Activated CD4-positive, alpha-beta T cell treated with anti-CD3 and anti-CD28 coated beads, Interleukin-2, amount 50 U/mL, for 48 hours (primary cell): ENCODE data around the gene FAM20B.

ENCODE experiments used
- DNase-seq, 2 experiments: peaks; one replicate each; pipeline ENCODE4 v3.0.0-alpha.2; 2020

The FAM20B gene

GRCh38 chr1:179095924-179096323 lies 70.2 kb downstream of the FAM20B start:
- DNase-seq, result no peak

- no peak for DNase-seq
Observed at GRCh38 chr1:179099891-179100290, 74.2 kb downstream of the FAM20B start.

- no peak for DNase-seq
Observed at GRCh38 chr1:179101566-179101965, 75.9 kb downstream of the FAM20B start.

- DNase-seq, result no peak
Observed at GRCh38 chr1:179103999-179104398, 78.3 kb downstream of the FAM20B start.

- no peak for DNase-seq
Observed at GRCh38 chr1:179104611-179105250, 79.0 kb downstream of the FAM20B start.

- no peak for DNase-seq
Observed at GRCh38 chr1:179105393-179105792, 79.7 kb downstream of the FAM20B start.

- no peak for DNase-seq
Observed at GRCh38 chr1:179107706-179108629, 82.3 kb downstream of the FAM20B start.

GRCh38 chr1:179108644-179109043 lies 83.0 kb downstream of the FAM20B start:
- no peak for DNase-seq

- DNase-seq, result no peak
Observed at GRCh38 chr1:179115181-179115580, 89.5 kb downstream of the FAM20B start.

- DNase-seq, result no peak
Observed at GRCh38 chr1:179119513-179119912, 93.8 kb downstream of the FAM20B start.

GRCh38 chr1:179120736-179121135 lies 95.0 kb downstream of the FAM20B start:
- DNase-seq, result no peak

- peak; percentile 29 to 46 for DNase-seq
Observed at GRCh38 chr1:179121159-179121938, 95.7 kb downstream of the FAM20B start.

GRCh38 chr1:179124873-179125272 lies 99.2 kb downstream of the FAM20B start:
- no peak for DNase-seq
